Gastroesophageal sphincter (tissue), 4 donors: ENCODE measurements around the gene HOXD13. TPM values are rescaled to one million over a fixed set of nuclear protein-coding genes. Genes with fewer than 3 reads are reported as not detected.

ENCODE experiments used
- ATAC-seq: fragments of 150-250 bp; one replicate; pipeline ENCODE4 v1.9.1; 2016; ENCODE audit warnings: mild to moderate bottlenecking, moderate library complexity
- H3K27ac ChIP-seq, 4 donors: fragments of 200-600 bp; sonication (generic) in 3 of 4; 1 replicate in 3 of 4; 2 replicates in 1 of 4; pipeline ENCODE4 v1.5.1; 2016 to 2019
- H3K27me3 ChIP-seq: fragments of 200-600 bp; sonication (generic); one replicate; pipeline ENCODE4 v1.5.1; 2019
- H3K36me3 ChIP-seq, 2 donors: fragments of 200-600 bp; sonication (generic); one replicate each; pipeline ENCODE4 v1.5.1; 2019; ENCODE audit warnings: control low read depth in 1 of 2
- H3K4me1 ChIP-seq, 3 donors: fragments of 200-600 bp; sonication (generic); 1 replicate in 2 of 3; 2 replicates in 1 of 3; pipeline ENCODE4 v1.5.1; 2016 to 2019; ENCODE audit warnings: control low read depth in 2 of 3
- H3K4me3 ChIP-seq, 2 donors: fragments of 200-600 bp; sonication (generic); one replicate each; pipeline ENCODE4 v1.5.1; 2019; ENCODE audit warnings: mild to moderate bottlenecking in 1 of 2, moderate library complexity in 1 of 2
- H3K9me3 ChIP-seq, 3 donors: fragments of 200-600 bp; sonication (generic); one replicate each; pipeline ENCODE4 v1.5.1; 2017 to 2019; ENCODE audit warnings: control low read depth in 2 of 3
- EP300 ChIP-seq: sonication (generic); formaldehyde crosslinking; IDR thresholded peaks from one replicate; pipeline ENCODE4 v1.6.1; 2017; ENCODE audit warnings: antibody characterized with exemption, mild to moderate bottlenecking
- POLR2A ChIP-seq, 2 donors: fragments of 450-650 bp; IDR thresholded peaks; one replicate each; pipeline ENCODE4 v1.6.1; 2017; ENCODE audit warnings: antibody characterized with exemption in 2 of 2, mild to moderate bottlenecking in 2 of 2, moderate library complexity in 1 of 2
- POLR2AphosphoS5 ChIP-seq: sonication (generic); formaldehyde crosslinking; IDR thresholded peaks from one replicate; pipeline ENCODE4 v1.6.1; 2017; ENCODE audit warnings: antibody characterized with exemption
- WGBS, 2 donors: methylation state at CpG; one replicate each; pipeline ENCODE4 v1.1.5; 2018; ENCODE audit warnings: low coverage in 1 of 2; 5-methylcytosine and 5-hydroxymethylcytosine counted together
- total RNA-seq, 4 donors: library from RNA; depleted of rRNA; stranded (reverse); fragments of >200 nt; gene quantifications; one replicate each; pipeline ENCODE4 v1.1.0, GENCODE V29; 2016
- TF ChIP-seq, protein P1 (sequence below), 4 experiments: fragments of 200-600 bp in 2 of 4; fragments of 450-650 bp in 2 of 4; sonication (generic) in 1 of 4; IDR thresholded peaks; one replicate each; pipeline ENCODE4 v1.5.1; 2017 to 2019; ENCODE audit warnings: antibody characterized with exemption in 4 of 4, mild to moderate bottlenecking in 2 of 4, moderate library complexity in 2 of 4

Gene HOXD13
- total RNA-seq, 4 donors from 2014 or later: not detected

DNA sequence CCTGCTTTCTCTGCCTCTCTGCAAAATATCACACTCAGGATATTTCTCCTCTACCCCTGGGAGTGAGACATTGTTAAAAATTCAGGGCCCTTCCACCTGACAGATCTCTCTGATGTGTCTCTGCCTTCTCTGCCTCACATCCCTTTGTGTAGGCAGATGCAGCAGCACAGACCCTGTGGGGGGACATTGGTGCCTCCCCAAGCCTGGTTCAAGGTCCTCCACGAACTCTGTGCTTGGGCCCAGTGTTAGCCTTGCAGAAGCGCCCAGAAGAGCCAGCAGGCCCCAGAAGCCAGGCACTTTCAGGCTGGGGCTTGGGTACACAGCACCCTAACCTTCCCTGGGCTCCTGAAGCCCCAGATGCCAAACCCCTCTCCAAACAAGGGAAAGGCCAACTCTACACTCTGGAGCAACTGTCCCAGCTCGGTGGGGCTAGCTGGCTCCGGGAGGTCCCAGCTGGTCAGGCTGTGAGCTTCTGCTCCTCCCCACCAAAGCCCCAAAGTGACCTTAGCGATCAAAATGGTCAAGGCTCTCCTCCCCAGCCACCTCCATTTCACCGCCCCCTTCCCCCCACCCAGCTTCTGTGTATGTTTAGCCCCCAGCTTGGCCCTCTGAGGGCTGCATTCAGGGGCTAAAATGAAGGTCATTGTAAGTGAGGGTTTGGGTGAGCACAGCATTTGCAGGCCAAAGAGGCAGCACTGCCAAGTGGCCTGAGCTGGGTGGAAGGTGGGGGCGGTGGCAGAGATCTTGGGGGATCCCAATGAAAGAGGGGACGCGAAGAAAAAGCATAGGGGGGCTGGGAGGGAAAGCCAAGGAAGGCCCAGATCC, 32.6 kb downstream of the HOXD13 start:
- Histone ChIP-seq H3K4me3 (no peak overlapping the region), H3K27ac (no peak overlapping the region), H3K36me3 (no peaks in the 10 kb centered on the region), H3K9me3 (no peaks in the 10 kb centered on the region), H3K4me1 (peaks cover 0 to 59% (median 19%) of the 10 kb centered on the region in 3 donors), H3K27me3 (peaks cover 100% of the 10 kb centered on the region)
- no peak for ATAC-seq
- 0 to 21% methylated on average over 2 to 3 of the region's 9 CpGs for WGBS, 2 donors
- TF ChIP-seq POLR2A (IDR thresholded peaks at IDR 0.05) (no peak), POLR2AphosphoS5 (no peak), EP300 (no peak)
- TF ChIP-seq, protein P1, sequence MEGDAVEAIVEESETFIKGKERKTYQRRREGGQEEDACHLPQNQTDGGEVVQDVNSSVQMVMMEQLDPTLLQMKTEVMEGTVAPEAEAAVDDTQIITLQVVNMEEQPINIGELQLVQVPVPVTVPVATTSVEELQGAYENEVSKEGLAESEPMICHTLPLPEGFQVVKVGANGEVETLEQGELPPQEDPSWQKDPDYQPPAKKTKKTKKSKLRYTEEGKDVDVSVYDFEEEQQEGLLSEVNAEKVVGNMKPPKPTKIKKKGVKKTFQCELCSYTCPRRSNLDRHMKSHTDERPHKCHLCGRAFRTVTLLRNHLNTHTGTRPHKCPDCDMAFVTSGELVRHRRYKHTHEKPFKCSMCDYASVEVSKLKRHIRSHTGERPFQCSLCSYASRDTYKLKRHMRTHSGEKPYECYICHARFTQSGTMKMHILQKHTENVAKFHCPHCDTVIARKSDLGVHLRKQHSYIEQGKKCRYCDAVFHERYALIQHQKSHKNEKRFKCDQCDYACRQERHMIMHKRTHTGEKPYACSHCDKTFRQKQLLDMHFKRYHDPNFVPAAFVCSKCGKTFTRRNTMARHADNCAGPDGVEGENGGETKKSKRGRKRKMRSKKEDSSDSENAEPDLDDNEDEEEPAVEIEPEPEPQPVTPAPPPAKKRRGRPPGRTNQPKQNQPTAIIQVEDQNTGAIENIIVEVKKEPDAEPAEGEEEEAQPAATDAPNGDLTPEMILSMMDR (IDR thresholded peaks at IDR 0.05): no peak

- ATAC-seq: no peak
- H3K27ac ChIP-seq: no peak overlapping the region
- TF ChIP-seq POLR2A (IDR thresholded peaks at IDR 0.05): no peak
- TF ChIP-seq EP300: no peak
- no peak for TF ChIP-seq POLR2AphosphoS5
- TF ChIP-seq, protein P1 (IDR thresholded peaks at IDR 0.05): no peak
- no peaks in the 10 kb centered on the region for H3K36me3 ChIP-seq
- no peak overlapping the region for H3K4me3 ChIP-seq
- no peaks in the 10 kb centered on the region for H3K9me3 ChIP-seq
- H3K4me1 ChIP-seq: peaks cover 0 to 65% (median 22%) of the 10 kb centered on the region in 3 donors
- H3K27me3 ChIP-seq: peaks cover 100% of the 10 kb centered on the region
- WGBS, 2 donors: 13 to 27% methylated on average over 3 to 6 of the region's 6 CpGs
Measured at GRCh38 chr2:176125772-176126054, 33.2 kb downstream of the HOXD13 start.

GRCh38 chr2:176126929-176127773, 34.6 kb downstream of the HOXD13 start:
- no peaks in the 10 kb centered on the region for H3K9me3 ChIP-seq
- H3K4me3 ChIP-seq: no peak overlapping the region
- H3K27ac ChIP-seq: no peak overlapping the region
- H3K27me3 ChIP-seq: peaks cover 100% of the 10 kb centered on the region
- no peaks in the 10 kb centered on the region for H3K36me3 ChIP-seq
- no peak for ATAC-seq
- TF ChIP-seq POLR2A (IDR thresholded peaks at IDR 0.05) (no peak), EP300 (no peak), POLR2AphosphoS5 (no peak)
- TF ChIP-seq, protein P1 (IDR thresholded peaks at IDR 0.05): peak in 3 of 4 experiments; percentile 82 to 91 (median 83)
- WGBS, 2 donors: 2% methylated on average over 13 of the region's 13 CpGs
- H3K4me1 ChIP-seq: peaks cover 0 to 60% (median 21%) of the 10 kb centered on the region in 3 donors

DNA sequence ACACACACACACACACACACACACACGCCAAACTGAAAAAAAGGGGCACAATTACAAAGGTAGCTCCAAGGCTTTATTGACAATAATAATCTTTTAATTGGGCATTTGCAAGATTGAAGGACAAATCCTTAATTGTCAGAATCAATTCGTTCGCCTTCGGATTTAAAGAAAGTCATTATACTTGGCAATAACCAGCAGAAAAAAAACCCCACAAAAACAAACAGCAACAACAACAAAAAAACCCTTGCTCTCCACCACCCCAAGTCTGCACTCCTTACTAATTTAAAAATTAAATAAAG, 35.2 kb downstream of the HOXD13 start:
- 18 to 25% methylated on average over 3 to 4 of the region's 4 CpGs for WGBS, 2 donors
- H3K4me3 ChIP-seq: no peak overlapping the region
- no peak for ATAC-seq
- no peak overlapping the region for H3K27ac ChIP-seq
- peaks cover 100% of the 10 kb centered on the region for H3K27me3 ChIP-seq
- H3K36me3 ChIP-seq: no peaks in the 10 kb centered on the region
- H3K9me3 ChIP-seq: no peaks in the 10 kb centered on the region
- H3K4me1 ChIP-seq: peaks cover 0 to 58% (median 15%) of the 10 kb centered on the region in 3 donors
- TF ChIP-seq POLR2AphosphoS5 (no peak), POLR2A (IDR thresholded peaks at IDR 0.05) (no peak), EP300 (no peak)
- TF ChIP-seq, protein P1 (IDR thresholded peaks at IDR 0.05): no peak
